OCI-LY7 (cell line): ENCODE results near the gene HOXB6. TPM values are rescaled to one million over a fixed set of nuclear protein-coding genes. Genes with fewer than 3 reads are reported as not detected.

Source experiments
- BruUV-seq: library from RNA; stranded (reverse); fragments of 400-500 nt; replicated peaks from 2 replicates; lab custom pipeline; 2021; lab: Mats Ljungman, UMichigan
- CTCF ChIA-PET: fragments of 300-600 bp; sonication (Branson Sonifier 250); formaldehyde crosslinking; loops from one replicate; lab custom pipeline; 2022; ENCODE audit warnings: antibody characterized with exemption; ENCODE audit not compliant: unreplicated experiment; lab: Charles Lee
- POLR2A ChIA-PET: fragments of 300-600 bp; sonication (Branson Sonifier 250); formaldehyde crosslinking; loops from one replicate; lab custom pipeline; 2022; ENCODE audit warnings: antibody characterized with exemption; lab: Charles Lee
- DNase-seq: peaks from one replicate; pipeline ENCODE4 v3.0.0-alpha.2; 2015; ENCODE audit warnings: low spot score
- H2AFZ ChIP-seq: fragments of 200-600 bp; sonication (generic), shearing (Covaris generic); 2 replicates; pipeline ENCODE4 v1.6.1; 2014; ENCODE audit warnings: mild to moderate bottlenecking, antibody characterized with exemption, low read length, moderate library complexity
- H3K27ac ChIP-seq: fragments of 200-600 bp; sonication (generic); 2 replicates; pipeline ENCODE4 v1.5.1; 2014; ENCODE audit warnings: mixed run types, low read depth, mild to moderate bottlenecking, moderate library complexity, low read length, inconsistent platforms; ENCODE audit not compliant: poor library complexity, severe bottlenecking
- H3K36me3 ChIP-seq: fragments of 200-600 bp; sonication (generic); 2 replicates; pipeline ENCODE4 v1.6.1; 2014; ENCODE audit warnings: mild to moderate bottlenecking, antibody characterized with exemption, low read length, moderate library complexity, mixed read lengths; ENCODE audit not compliant: insufficient read depth
- H3K4me1 ChIP-seq: fragments of 200-600 bp; sonication (generic); 2 replicates; pipeline ENCODE4 v1.5.1; 2014; ENCODE audit warnings: mild to moderate bottlenecking, low read length; ENCODE audit not compliant: insufficient read depth, poor library complexity, severe bottlenecking
- H3K4me2 ChIP-seq: fragments of 200-600 bp; sonication (generic); 2 replicates; pipeline ENCODE4 v1.6.1; 2014; ENCODE audit warnings: mild to moderate bottlenecking, low read length
- H3K4me3 ChIP-seq: fragments of 200-600 bp; sonication (generic); 2 replicates; pipeline ENCODE4 v1.5.1; 2014; ENCODE audit warnings: mild to moderate bottlenecking, low read depth, low read length; ENCODE audit not compliant: poor library complexity, severe bottlenecking
- H3K79me2 ChIP-seq: fragments of 200-600 bp; sonication (generic); 2 replicates; pipeline ENCODE4 v1.6.1; 2016; ENCODE audit warnings: low read depth, mild to moderate bottlenecking, low read length, moderate library complexity, mixed read lengths; ENCODE audit not compliant: insufficient read depth
- H3K9me2 ChIP-seq: fragments of 200-600 bp; sonication (generic); 2 replicates; pipeline ENCODE4 v1.6.1; 2016; ENCODE audit warnings: mild to moderate bottlenecking, low read length, mixed read lengths; ENCODE audit not compliant: insufficient read depth
- H3K9me3 ChIP-seq: fragments of 200-600 bp; sonication (generic); 2 replicates; pipeline ENCODE4 v1.6.1; 2014; ENCODE audit warnings: mild to moderate bottlenecking, mixed run types, low read length, mixed read lengths
- H4K20me1 ChIP-seq: fragments of 200-600 bp; sonication (generic); 2 replicates; pipeline ENCODE4 v1.6.1; 2014; ENCODE audit warnings: mild to moderate bottlenecking, antibody characterized with exemption, low read length, moderate library complexity, mixed read lengths; ENCODE audit not compliant: insufficient read depth
- CTCF ChIP-seq: fragments of 200-600 bp; sonication (generic); conservative IDR thresholded peaks from 2 replicates; pipeline ENCODE4 v1.5.1; 2014; ENCODE audit warnings: mild to moderate bottlenecking, antibody characterized with exemption, low read length, moderate library complexity, mixed read lengths
- EZH2phosphoT487 ChIP-seq: fragments of 200-600 bp; sonication (generic); IDR thresholded peaks from 2 replicates; pipeline ENCODE4 v1.6.1; 2018; ENCODE audit warnings: low read depth, borderline replicate concordance, mild to moderate bottlenecking, mixed run types, antibody characterized with exemption, low read length, moderate library complexity, mixed read lengths
- intact Hi-C: fragments of 100-400 bp; cut with micrococcal nuclease; formaldehyde crosslinking; loops from one replicate; pipeline ENCODE4 v1.10.0; 2022; ENCODE audit not compliant: unreplicated experiment
- total RNA-seq, 2 experiments: library from RNA; depleted of rRNA in 1 of 2; stranded (reverse); fragments of >200 nt in 1 of 2; shearing (Covaris generic) in 1 of 2; gene quantifications; 2 replicates each; pipeline ENCODE4 v1.2.3, GENCODE V29; 2014 to 2022

Gene HOXB6
- total RNA-seq, 2 experiments from 2014 or later: not detected

- H3K4me1 ChIP-seq: no peaks in the 10 kb centered on the region
- ChIA-PET POLR2A (no interaction called here), CTCF (no interaction called here)
- no peak overlapping the region for H3K27ac ChIP-seq
- intact Hi-C loops: no loop called here
- H3K4me2 ChIP-seq: no peak overlapping the region
- H3K4me3 ChIP-seq: no peak overlapping the region
- no peaks in the 10 kb centered on the region for H4K20me1 ChIP-seq
- no peak for DNase-seq
- no peaks in the 10 kb centered on the region for H3K36me3 ChIP-seq
- H3K9me3 ChIP-seq: no peaks in the 10 kb centered on the region
- no peaks in the 10 kb centered on the region for H3K9me2 ChIP-seq
- H2AFZ ChIP-seq: no peak overlapping the region
- H3K79me2 ChIP-seq: no peaks in the 10 kb centered on the region
- TF ChIP-seq CTCF: no peak
- TF ChIP-seq EZH2phosphoT487: no peak
- BruUV-seq: no TSS peak
Observed at GRCh38 chr17:48563385-48563838, 41.4 kb downstream of the HOXB6 start.

- Histone ChIP-seq H3K9me2 (no peaks in the 10 kb centered on the region), H3K4me1 (no peaks in the 10 kb centered on the region), H3K27ac (no peak overlapping the region), H4K20me1 (no peaks in the 10 kb centered on the region), H3K9me3 (no peaks in the 10 kb centered on the region), H2AFZ (no peak overlapping the region), H3K4me3 (no peak overlapping the region), H3K79me2 (no peaks in the 10 kb centered on the region), H3K4me2 (no peak overlapping the region), H3K36me3 (no peaks in the 10 kb centered on the region)
- TF ChIP-seq CTCF (no peak), EZH2phosphoT487 (no peak)
- ChIA-PET CTCF (no interaction called here), POLR2A (no interaction called here)
- intact Hi-C loops: no loop called here
- no TSS peak for BruUV-seq
- no peak for DNase-seq
Observed at GRCh38 chr17:48562934-48563333, 41.9 kb downstream of the HOXB6 start.

GRCh38 chr17:48561884-48562810, 42.6 kb downstream of the HOXB6 start:
- Histone ChIP-seq H3K4me1 (no peaks in the 10 kb centered on the region), H3K4me2 (no peak overlapping the region), H3K79me2 (no peaks in the 10 kb centered on the region), H3K36me3 (no peaks in the 10 kb centered on the region), H3K4me3 (no peak overlapping the region), H2AFZ (no peak overlapping the region), H3K9me3 (no peaks in the 10 kb centered on the region), H3K27ac (no peak overlapping the region), H3K9me2 (no peaks in the 10 kb centered on the region), H4K20me1 (no peaks in the 10 kb centered on the region)
- no TSS peak for BruUV-seq
- intact Hi-C loops: no loop called here
- CTCF ChIA-PET: no interaction called here
- DNase-seq: no peak
- TF ChIP-seq EZH2phosphoT487 (no peak), CTCF (no peak)
- POLR2A ChIA-PET: no interaction called here
